ENCODE measurements around the gene CPOX.

CPOX gene

GRCh38 chr3:98594628-98595324 lies 1.4 kb upstream of the CPOX start:
- no peak overlapping the region for H3K4me2 ChIP-seq (ENCODE audit: low read depth, low read length, poor library complexity, severe bottlenecking)
- H3K4me3 ChIP-seq (ENCODE audit: insufficient read depth, low read length, poor library complexity, severe bottlenecking) = no peak overlapping the region
- no peaks in the 10 kb centered on the region for H3K9me3 ChIP-seq (ENCODE audit: insufficient read depth, low read length)
- H3K9ac ChIP-seq (ENCODE audit: low read length) = no peak overlapping the region
- peaks cover 4% of the 10 kb centered on the region for H3F3A ChIP-seq (ENCODE audit: insufficient read depth)
- H2AFZ ChIP-seq (ENCODE audit: low read depth, low read length, severe bottlenecking) = no peak overlapping the region
- no peaks in the 10 kb centered on the region for H4K20me1 ChIP-seq (ENCODE audit: low read depth, low read length)
- no peak overlapping the region for H3K27ac ChIP-seq (ENCODE audit: low read depth, low read length)
- H3K27me3 ChIP-seq (ENCODE audit: low read length) = no peaks in the 10 kb centered on the region
- peaks cover 4% of the 10 kb centered on the region; the same call in 1 of the 2 replicates for H3K36me3 ChIP-seq (ENCODE audit: low read length)
- no peaks in the 10 kb centered on the region for H3K79me2 ChIP-seq (ENCODE audit: insufficient read depth, low read length)
- H3K9me2 ChIP-seq (replicated peaks; ENCODE audit: insufficient read depth, low read length) = no peaks in the 10 kb centered on the region
- TF ChIP-seq CTCF (IDR thresholded peaks at IDR 0.05; ENCODE audit: insufficient read depth, low read length, poor library complexity, severe bottlenecking) (no peak), EZH2phosphoT487 (conservative IDR thresholded peaks at IDR 0.05; ENCODE audit: low read length) (no peak)

GRCh38 chr3:98592345-98592935 lies 971 bp downstream of the CPOX start:
- H3K9me3 ChIP-seq (ENCODE audit: insufficient read depth, low read length) = no peaks in the 10 kb centered on the region
- TF ChIP-seq CTCF (IDR thresholded peaks at IDR 0.05; ENCODE audit: insufficient read depth, low read length, poor library complexity, severe bottlenecking) (no peak), EZH2phosphoT487 (conservative IDR thresholded peaks at IDR 0.05; ENCODE audit: low read length) (no peak)
- H2AFZ ChIP-seq (ENCODE audit: low read depth, low read length, severe bottlenecking) = peak overlapping the region; percentile 100
- H3K4me3 ChIP-seq (ENCODE audit: insufficient read depth, low read length, poor library complexity, severe bottlenecking) = peak overlapping the region; percentile 83
- no peaks in the 10 kb centered on the region for H4K20me1 ChIP-seq (ENCODE audit: low read depth, low read length)
- no peak overlapping the region for H3K27ac ChIP-seq (ENCODE audit: low read depth, low read length)
- peak overlapping the region; percentile 94 for H3K4me2 ChIP-seq (ENCODE audit: low read depth, low read length, poor library complexity, severe bottlenecking)
- H3K79me2 ChIP-seq (ENCODE audit: insufficient read depth, low read length) = no peaks in the 10 kb centered on the region
- peaks cover 4% of the 10 kb centered on the region; the same call in 1 of the 2 replicates for H3K36me3 ChIP-seq (ENCODE audit: low read length)
- H3F3A ChIP-seq (ENCODE audit: insufficient read depth) = peaks cover 4% of the 10 kb centered on the region
- no peaks in the 10 kb centered on the region for H3K9me2 ChIP-seq (replicated peaks; ENCODE audit: insufficient read depth, low read length)
- peak overlapping the region; percentile 66 for H3K9ac ChIP-seq (ENCODE audit: low read length)
- H3K27me3 ChIP-seq (ENCODE audit: low read length) = no peaks in the 10 kb centered on the region

- H3K79me2 ChIP-seq (ENCODE audit: insufficient read depth, low read length) = no peaks in the 10 kb centered on the region
- TF ChIP-seq EZH2phosphoT487 (conservative IDR thresholded peaks at IDR 0.05; ENCODE audit: low read length) = no peak
- no peak for TF ChIP-seq CTCF (IDR thresholded peaks at IDR 0.05; ENCODE audit: insufficient read depth, low read length, poor library complexity, severe bottlenecking)
- no peaks in the 10 kb centered on the region for H3K27me3 ChIP-seq (ENCODE audit: low read length)
- H3K9ac ChIP-seq (ENCODE audit: low read length) = no peak overlapping the region
- H3K9me2 ChIP-seq (replicated peaks; ENCODE audit: insufficient read depth, low read length) = no peaks in the 10 kb centered on the region
- H3K9me3 ChIP-seq (ENCODE audit: insufficient read depth, low read length) = no peaks in the 10 kb centered on the region
- H3K36me3 ChIP-seq (ENCODE audit: low read length) = peaks cover 8% of the 10 kb centered on the region; the same call in 1 of the 2 replicates
- H3F3A ChIP-seq (ENCODE audit: insufficient read depth) = no peaks in the 10 kb centered on the region
- no peak overlapping the region for H3K27ac ChIP-seq (ENCODE audit: low read depth, low read length)
- no peak overlapping the region for H3K4me3 ChIP-seq (ENCODE audit: insufficient read depth, low read length, poor library complexity, severe bottlenecking)
- H3K4me2 ChIP-seq (ENCODE audit: low read depth, low read length, poor library complexity, severe bottlenecking) = no peak overlapping the region
- no peak overlapping the region for H2AFZ ChIP-seq (ENCODE audit: low read depth, low read length, severe bottlenecking)
- no peaks in the 10 kb centered on the region for H4K20me1 ChIP-seq (ENCODE audit: low read depth, low read length)
Measured at GRCh38 chr3:98589331-98590036, 3.9 kb downstream of the CPOX start.
